Esophagus squamous epithelium (tissue), 4 donors: ENCODE data around the gene CYTIP.

Experiments used
- CTCF ChIP-seq, 6 experiments: fragments of 450-650 bp in 4 of 6; fragments of 200-600 bp in 2 of 6; sonication (generic) in 2 of 6; IDR thresholded peaks; one replicate each; pipeline ENCODE4 v1.5.1; 2016 to 2019; ENCODE audit warnings: antibody characterized with exemption in 6 of 6, mild to moderate bottlenecking in 4 of 6, moderate library complexity in 4 of 6
- POLR2A ChIP-seq, 4 donors: fragments of 450-650 bp; IDR thresholded peaks; one replicate each; pipeline ENCODE4 v1.6.1; 2017; ENCODE audit warnings: antibody characterized with exemption in 4 of 4, mild to moderate bottlenecking in 4 of 4, moderate library complexity in 3 of 4

- TF ChIP-seq CTCF (IDR thresholded peaks at IDR 0.05) (no peak), POLR2A (IDR thresholded peaks at IDR 0.05) (no peak)
These were observed 26.4 kb upstream of the CYTIP start for GRCh38 chr2:157470321-157470720.
